Measurements from ENCODE around the gene ACP1. TPM values are rescaled to one million over a fixed set of nuclear protein-coding genes. Genes with fewer than 3 reads are reported as not detected.

The ACP1 gene
- total and polyA plus RNA-seq, 9 donors, result 59.1 to 89.0 (median 70.8) TPM

- no peaks in the 10 kb centered on the region for H3K9me3 ChIP-seq
- intact Hi-C loops (cut with DNase I), result loop anchor here in 1 of 4 donors (10.0 kb wide), 1 partner anchor 386 kb away; no protein-coding TSS in a partner anchor
- no peaks in the 10 kb centered on the region for H3K36me3 ChIP-seq
- TF ChIP-seq CTCF (IDR thresholded peaks at IDR 0.05) (no peak), EP300 (IDR thresholded peaks at IDR 0.05) (no peak), POLR2A (IDR thresholded peaks at IDR 0.05) (no peak)
- no peaks in the 10 kb centered on the region for H3K4me1 ChIP-seq (ENCODE audit: insufficient read depth)
- H3K27ac ChIP-seq, result no peak overlapping the region
- 87 to 92% (median 91%) methylated on average over 2 of the region's 2 CpGs for WGBS, 3 donors
- no peak for DNase-seq
- H3K27me3 ChIP-seq, result no peaks in the 10 kb centered on the region
- no peak overlapping the region for H3K4me3 ChIP-seq
These were observed 16.0 kb upstream of the ACP1 start for GRCh38 chr2:248724-249123.

GRCh38 chr2:249538-250042 lies 15.2 kb upstream of the ACP1 start:
- WGBS, 3 donors, result 91 to 94% (median 91%) methylated on average over 15 of the region's 15 CpGs
- no peaks in the 10 kb centered on the region for H3K36me3 ChIP-seq

DNA sequence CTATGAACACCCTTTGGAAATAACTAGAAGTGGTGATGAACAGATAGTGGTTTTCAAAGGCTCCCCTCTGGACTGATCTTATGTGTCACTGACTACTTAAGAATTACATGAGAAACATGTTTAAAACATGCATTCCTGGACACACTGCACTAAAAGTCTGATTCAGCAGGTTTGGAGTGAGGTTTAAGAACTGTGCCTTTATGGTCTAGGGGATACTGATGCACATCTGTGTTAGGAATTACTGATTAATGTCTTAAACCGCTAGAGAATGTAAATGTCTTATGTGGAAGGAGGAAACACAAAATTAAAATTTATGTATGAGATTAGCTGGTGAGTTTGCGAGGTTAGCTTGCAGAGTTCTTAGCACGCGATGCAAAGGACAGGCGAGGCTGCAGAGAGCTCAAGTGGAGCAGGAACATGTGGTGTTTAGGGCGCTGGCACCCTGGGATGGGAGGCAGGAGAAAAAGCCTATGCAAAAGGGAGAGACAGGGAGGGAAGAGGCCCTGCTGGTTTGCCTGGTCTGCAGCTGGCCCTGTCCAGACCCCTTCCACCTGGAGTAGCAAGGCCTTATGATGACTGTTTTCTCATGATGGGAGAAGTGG lies 12.6 kb upstream of the ACP1 start:
- DNase-seq, result no peak
- TF ChIP-seq POLR2A (IDR thresholded peaks at IDR 0.05) (no peak), CTCF (IDR thresholded peaks at IDR 0.05) (no peak), EP300 (IDR thresholded peaks at IDR 0.05) (no peak)
- H3K27ac ChIP-seq, result no peak overlapping the region
- no peaks in the 10 kb centered on the region for H3K4me1 ChIP-seq (ENCODE audit: insufficient read depth)
- intact Hi-C loops (cut with DNase I), result no loop called here
- no peaks in the 10 kb centered on the region for H3K27me3 ChIP-seq
- no peaks in the 10 kb centered on the region for H3K9me3 ChIP-seq
- no peaks in the 10 kb centered on the region for H3K36me3 ChIP-seq
- 88 to 90% (median 89%) methylated on average over 6 of the region's 6 CpGs for WGBS, 3 donors
- H3K4me3 ChIP-seq, result no peak overlapping the region

More at GRCh38 chr2:249538-250042, 15.2 kb upstream of the ACP1 start:
- H3K4me3 ChIP-seq, result no peak overlapping the region
- intact Hi-C loops (cut with DNase I), result loop anchor here in 1 of 4 donors (10.0 kb wide), 1 partner anchor 385 kb away; no protein-coding TSS in a partner anchor
- H3K27ac ChIP-seq, result no peak overlapping the region
- no peak for TF ChIP-seq POLR2A (IDR thresholded peaks at IDR 0.05)
- H3K4me1 ChIP-seq (ENCODE audit: insufficient read depth), result no peaks in the 10 kb centered on the region
- no peaks in the 10 kb centered on the region for H3K9me3 ChIP-seq
- no peaks in the 10 kb centered on the region for H3K27me3 ChIP-seq
- no peak for DNase-seq

- Histone ChIP-seq H3K4me1 (ENCODE audit: insufficient read depth) (no peaks in the 10 kb centered on the region), H3K36me3 (no peaks in the 10 kb centered on the region), H3K9me3 (no peaks in the 10 kb centered on the region), H3K27me3 (no peaks in the 10 kb centered on the region), H3K4me3 (no peak overlapping the region), H3K27ac (no peak overlapping the region)
- 78 to 93% (median 81%) methylated on average over 8 of the region's 8 CpGs for WGBS, 3 donors
- TF ChIP-seq CTCF (IDR thresholded peaks at IDR 0.05) (no peak), POLR2A (IDR thresholded peaks at IDR 0.05) (no peak), EP300 (IDR thresholded peaks at IDR 0.05) (no peak)
- DNase-seq, result no peak
- intact Hi-C loops (cut with DNase I), result no loop called here
These were observed 11.5 kb upstream of the ACP1 start for GRCh38 chr2:253202-253638.

DNA sequence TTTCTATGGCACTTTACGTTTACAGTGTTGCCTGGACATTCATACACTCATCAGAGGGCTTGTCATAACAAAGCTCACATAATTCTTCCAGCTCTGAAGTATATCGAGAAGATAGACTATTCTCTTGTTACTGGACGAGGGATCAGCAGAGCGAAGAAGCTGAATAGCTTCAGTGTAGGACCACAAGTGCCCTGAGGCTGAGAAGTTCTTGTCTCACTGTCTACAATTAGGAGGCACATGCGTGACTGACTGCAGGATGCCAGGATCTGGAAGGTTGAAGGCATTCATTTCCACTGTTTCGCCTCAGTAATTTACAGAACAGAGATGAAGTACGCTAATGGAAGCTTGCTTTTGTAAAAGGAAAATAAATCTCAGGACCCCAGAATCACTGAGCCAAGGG lies 10.5 kb upstream of the ACP1 start:
- no peaks in the 10 kb centered on the region for H3K4me1 ChIP-seq (ENCODE audit: insufficient read depth)
- no peak overlapping the region for H3K4me3 ChIP-seq
- intact Hi-C loops (cut with DNase I), result no loop called here
- 89 to 91% (median 90%) methylated on average over 7 of the region's 7 CpGs for WGBS, 3 donors
- no peaks in the 10 kb centered on the region for H3K36me3 ChIP-seq
- no peak for TF ChIP-seq CTCF (IDR thresholded peaks at IDR 0.05)
- no peak for TF ChIP-seq POLR2A (IDR thresholded peaks at IDR 0.05)
- TF ChIP-seq EP300 (IDR thresholded peaks at IDR 0.05), result no peak
- no peaks in the 10 kb centered on the region for H3K9me3 ChIP-seq
- H3K27ac ChIP-seq, result no peak overlapping the region
- DNase-seq, result no peak
- no peaks in the 10 kb centered on the region for H3K27me3 ChIP-seq
